IMR-90 (cell line): ENCODE data around the gene PLCL1. TPM values are rescaled to one million over a fixed set of nuclear protein-coding genes. Genes with fewer than 3 reads are reported as not detected.

ENCODE experiments used
- ATAC-seq: fragments of 200-7000 bp; cut with Tn5 transposase; 2 replicates; pipeline ENCODE4 v1.9.1; 2020; ENCODE audit warnings: low read depth, mild to moderate bottlenecking, moderate library complexity
- BruUV-seq: library from RNA; stranded (reverse); fragments of 400-500 nt; replicated peaks from 2 replicates; lab custom pipeline; 2021; lab: Mats Ljungman, UMichigan
- CTCF ChIA-PET: fragments of 300-600 bp; formaldehyde crosslinking; extraction: SDS; loops from one replicate; lab custom pipeline; 2021; ENCODE audit warnings: antibody characterized with exemption; lab: Yijun Ruan, JAX
- POLR2A ChIA-PET: fragments of 300-600 bp; sonication (Branson Sonifier 250); formaldehyde crosslinking; loops from one replicate; lab custom pipeline; 2022; ENCODE audit warnings: antibody characterized with exemption; ENCODE audit not compliant: unreplicated experiment; lab: Charles Lee
- DNase-seq: peaks from one replicate; pipeline ENCODE4 v3.0.0; 2013
- H2AFZ ChIP-seq: replicated peaks from 2 replicates; pipeline ENCODE3; 2013; ENCODE audit warnings: low read length, mild to moderate bottlenecking; ENCODE audit not compliant: poor library complexity
- H2AK5ac ChIP-seq: 2 replicates; pipeline ENCODE4 v1.6.1; 2013; ENCODE audit warnings: low read depth, low read length, inconsistent platforms
- H2AK9ac ChIP-seq: replicated peaks from 2 replicates; pipeline ENCODE3; 2013; ENCODE audit warnings: mild to moderate bottlenecking, low read depth, low read length, moderate library complexity; ENCODE audit not compliant: poor library complexity
- H2BK120ac ChIP-seq: 2 replicates; pipeline ENCODE4 v1.6.1; 2013; ENCODE audit warnings: low read depth, low read length, inconsistent platforms
- H2BK15ac ChIP-seq: 3 replicates; pipeline ENCODE4 v1.6.1; 2013; ENCODE audit warnings: low read depth, low read length, inconsistent platforms
- H2BK20ac ChIP-seq: 2 replicates; pipeline ENCODE4 v1.6.1; 2013; ENCODE audit warnings: low read depth, mild to moderate bottlenecking, inconsistent platforms, low read length, moderate library complexity
- H2BK5ac ChIP-seq: 2 replicates; pipeline ENCODE4 v1.6.1; 2013; ENCODE audit warnings: mild to moderate bottlenecking, low read depth, low read length, inconsistent platforms; ENCODE audit not compliant: poor library complexity, severe bottlenecking
- H3K14ac ChIP-seq: replicated peaks from 2 replicates; pipeline ENCODE4 v1.6.1; 2013; ENCODE audit warnings: low read depth, low read length, inconsistent platforms
- H3K18ac ChIP-seq: 2 replicates; pipeline ENCODE4 v1.6.1; 2013; ENCODE audit warnings: low read depth, low read length, control low read depth
- H3K23ac ChIP-seq: 2 replicates; pipeline ENCODE4 v1.6.1; 2013; ENCODE audit warnings: low read depth, low read length, inconsistent platforms
- H3K27ac ChIP-seq: 2 replicates; pipeline ENCODE4 v1.5.1; 2013; ENCODE audit warnings: mild to moderate bottlenecking, control low read depth, low read length; ENCODE audit not compliant: insufficient read depth
- H3K27me3 ChIP-seq: 2 replicates; pipeline ENCODE4 v1.6.1; 2013; ENCODE audit warnings: low read length; ENCODE audit not compliant: control insufficient read depth, insufficient read depth
- H3K36me3 ChIP-seq: 2 replicates; pipeline ENCODE4 v1.6.1; 2013; ENCODE audit warnings: low read length, mixed read lengths; ENCODE audit not compliant: control insufficient read depth, insufficient read depth
- H3K4ac ChIP-seq: 2 replicates; pipeline ENCODE4 v1.6.1; 2013; ENCODE audit warnings: low read depth, low read length, inconsistent platforms
- H3K4me1 ChIP-seq: 2 replicates; pipeline ENCODE4 v1.6.1; 2013; ENCODE audit warnings: low read length, mixed read lengths; ENCODE audit not compliant: control insufficient read depth, insufficient read depth
- H3K4me2 ChIP-seq: 2 replicates; pipeline ENCODE4 v1.6.1; 2013; ENCODE audit warnings: low read depth, mild to moderate bottlenecking, control low read depth, low read length, moderate library complexity
- H3K4me3 ChIP-seq: 2 replicates; pipeline ENCODE4 v1.5.1; 2013; ENCODE audit warnings: low read depth, mild to moderate bottlenecking, control low read depth, low read length, moderate library complexity; ENCODE audit not compliant: insufficient read depth
- H3K56ac ChIP-seq: 2 replicates; pipeline ENCODE4 v1.6.1; 2013; ENCODE audit warnings: low read length, inconsistent platforms; ENCODE audit not compliant: insufficient read depth; ENCODE audit errors: extremely low read depth
- H3K79me1 ChIP-seq, 2 experiments: 2 replicates each; pipeline ENCODE4 v1.6.1; 2013; ENCODE audit warnings: low read length in 2 of 2, inconsistent platforms in 1 of 2, low read depth in 1 of 2
- H3K9ac ChIP-seq: 2 replicates; pipeline ENCODE4 v1.6.1; 2013; ENCODE audit warnings: low read depth, low read length, control low read depth
- H3K9me1 ChIP-seq: 2 replicates; pipeline ENCODE4 v1.6.1; 2013; ENCODE audit warnings: low read length, inconsistent platforms; ENCODE audit not compliant: insufficient read depth
- H3K9me3 ChIP-seq: 2 replicates; pipeline ENCODE4 v1.6.1; 2013; ENCODE audit warnings: low read length; ENCODE audit not compliant: control insufficient read depth, insufficient read depth
- H4K20me1 ChIP-seq: 2 replicates; pipeline ENCODE4 v1.6.1; 2013; ENCODE audit warnings: low read length, inconsistent platforms; ENCODE audit not compliant: insufficient read depth
- H4K5ac ChIP-seq: 2 replicates; pipeline ENCODE4 v1.6.1; 2013; ENCODE audit warnings: mild to moderate bottlenecking, low read depth, low read length, control low read depth
- H4K8ac ChIP-seq, 2 experiments: 2 replicates each; pipeline ENCODE4 v1.6.1; 2013; ENCODE audit warnings: low read depth in 2 of 2, low read length in 2 of 2, control low read depth in 1 of 2, inconsistent platforms in 1 of 2
- H4K91ac ChIP-seq: 2 replicates; pipeline ENCODE4 v1.6.1; 2013; ENCODE audit warnings: low read depth, low read length, inconsistent platforms; ENCODE audit not compliant: insufficient read depth
- CEBPB ChIP-seq: IDR thresholded peaks from 2 replicates; pipeline ENCODE4 v1.6.1; 2012; ENCODE audit warnings: low read depth, low read length, improper control_type of control experiment
- RAD21 ChIP-seq: IDR thresholded peaks from 2 replicates; pipeline ENCODE4 v1.6.1; 2012; ENCODE audit warnings: low read length, improper control_type of control experiment
- SMC3 ChIP-seq: fragments of 150-350 bp; IDR thresholded peaks from 2 replicates; pipeline ENCODE4 v1.6.1; 2016; ENCODE audit warnings: low read depth, mild to moderate bottlenecking, antibody characterized with exemption, low read length, moderate library complexity
- WGBS, 2 experiments: methylation state at CpG; one replicate each; pipeline versions ENCODE4 v1.1.5 to v1.1.7; 2013; ENCODE audit warnings: missing lambda C conversion rate in 2 of 2; ENCODE audit not compliant: insufficient read length in 1 of 2; ENCODE audit errors: extremely low coverage in 2 of 2; 5-methylcytosine and 5-hydroxymethylcytosine counted together
- dilution Hi-C: fragments of 300-500 bp; cut with HindIII; formaldehyde crosslinking; loops from one replicate; pipeline ENCODE4 v1.14.3; 2018; ENCODE audit warnings: low sequenced_read_pairs; ENCODE audit not compliant: unreplicated experiment
- in situ Hi-C: fragments of 300-500 bp; cut with MboI; formaldehyde crosslinking; loops from 3 replicates; pipeline ENCODE4 v1.14.3; 2019; ENCODE audit warnings: low sequenced_read_pairs, inconsistent platforms, mixed read lengths
- intact Hi-C: fragments of 100-400 bp; cut with micrococcal nuclease; formaldehyde crosslinking; loops from 2 replicates; pipeline ENCODE4 v1.10.0; 2022
- polyA plus RNA-seq, 3 experiments: library from polyadenylated mRNA; depleted of rRNA; stranded (reverse); fragments of >200 nt; gene quantifications; 2 replicates each; pipeline ENCODE4 v1.2.3, GENCODE V29; 2012; ENCODE audit warnings: low replicate concordance in 1 of 3
- total RNA-seq: library from RNA; depleted of rRNA; stranded (reverse); fragments of >200 nt; gene quantifications from 2 replicates; pipeline ENCODE4 v1.2.3, GENCODE V29; 2012
- TF ChIP-seq, protein P1 (sequence below): fragments of 150-350 bp; IDR thresholded peaks from 2 replicates; pipeline ENCODE4 v1.6.1; 2017; ENCODE audit warnings: mild to moderate bottlenecking, antibody characterized with exemption, low read length, low read depth
- TF ChIP-seq, protein P2 (sequence below): conservative IDR thresholded peaks from 2 replicates; pipeline ENCODE4 v1.5.1; 2012; ENCODE audit warnings: mild to moderate bottlenecking, low read depth, low read length, improper control_type of control experiment

PLCL1 gene
- total and polyA plus RNA-seq, 2 of the 4 experiments (the other 2 are of a cell fraction) = 0.14 to 0.18 TPM

DNA sequence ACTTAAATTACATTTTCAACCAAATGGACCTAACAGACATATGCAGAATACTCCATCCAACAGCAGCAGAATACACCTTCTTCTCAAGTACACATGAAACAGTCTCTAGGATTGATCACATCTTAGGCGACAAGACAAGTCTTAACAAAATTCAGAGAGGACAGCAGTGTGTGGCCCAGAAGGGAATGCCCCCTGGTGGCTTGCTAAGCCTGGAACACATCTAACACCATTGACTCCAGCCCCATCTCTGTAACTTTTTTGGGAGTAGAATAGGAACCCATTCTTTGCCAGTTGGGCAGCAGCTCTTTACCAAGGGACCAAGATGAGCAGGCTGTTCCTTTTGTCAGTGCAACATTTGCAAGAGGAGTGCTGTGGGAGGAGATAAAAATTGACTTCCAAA lies 249.9 kb downstream of the PLCL1 start:
- Histone ChIP-seq H3K4ac (no peak overlapping the region), H4K91ac (no peak overlapping the region), H4K8ac (no peak overlapping the region), H3K18ac (no peak overlapping the region), H3K56ac (no peak overlapping the region), H3K27me3 (no peaks in the 10 kb centered on the region), H3K36me3 (no peaks in the 10 kb centered on the region), H3K9ac (no peak overlapping the region), H3K9me3 (no peaks in the 10 kb centered on the region), H3K27ac (no peak overlapping the region), H3K79me1 (no peaks in the 10 kb centered on the region), H2BK15ac (no peak overlapping the region), H4K20me1 (no peaks in the 10 kb centered on the region), H2AK5ac (no peak overlapping the region), H3K23ac (no peak overlapping the region), H2AFZ (no peak overlapping the region), H3K4me2 (no peak overlapping the region), H2BK20ac (no peak overlapping the region), H3K4me3 (no peak overlapping the region), H3K4me1 (no peaks in the 10 kb centered on the region), H3K9me1 (no peaks in the 10 kb centered on the region), H2BK5ac (no peak overlapping the region), H4K5ac (no peak overlapping the region), H2AK9ac (no peak overlapping the region), H3K14ac (no peak overlapping the region), H2BK120ac (no peak overlapping the region)
- BruUV-seq = no TSS peak
- ChIA-PET POLR2A (no interaction called here), CTCF (interaction anchor here (1.2 kb wide), 1 partner anchor 9 kb away, joined by 3 read pairs; no protein-coding TSS in a partner anchor)
- intact Hi-C loops (loop anchor here (1.0 kb wide), 2 partner anchors 242 to 251 kb away; no protein-coding TSS in a partner anchor), in situ Hi-C loops (loop anchor here (10.0 kb wide), 1 partner anchor 249 kb away; the partner anchor contains the start of gene PLCL1), dilution Hi-C loops (no loop called here)
- peak; percentile 68 for ATAC-seq
- WGBS, 2 experiments = no CpG with 5 or more reads among the region's 1 CpG
- TF ChIP-seq RAD21 (peak; percentile 51), SMC3 (peak; percentile 65), CEBPB (no peak)
- TF ChIP-seq, protein P1, sequence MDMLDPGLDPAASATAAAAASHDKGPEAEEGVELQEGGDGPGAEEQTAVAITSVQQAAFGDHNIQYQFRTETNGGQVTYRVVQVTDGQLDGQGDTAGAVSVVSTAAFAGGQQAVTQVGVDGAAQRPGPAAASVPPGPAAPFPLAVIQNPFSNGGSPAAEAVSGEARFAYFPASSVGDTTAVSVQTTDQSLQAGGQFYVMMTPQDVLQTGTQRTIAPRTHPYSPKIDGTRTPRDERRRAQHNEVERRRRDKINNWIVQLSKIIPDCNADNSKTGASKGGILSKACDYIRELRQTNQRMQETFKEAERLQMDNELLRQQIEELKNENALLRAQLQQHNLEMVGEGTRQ = no peak
- TF ChIP-seq, protein P2, sequence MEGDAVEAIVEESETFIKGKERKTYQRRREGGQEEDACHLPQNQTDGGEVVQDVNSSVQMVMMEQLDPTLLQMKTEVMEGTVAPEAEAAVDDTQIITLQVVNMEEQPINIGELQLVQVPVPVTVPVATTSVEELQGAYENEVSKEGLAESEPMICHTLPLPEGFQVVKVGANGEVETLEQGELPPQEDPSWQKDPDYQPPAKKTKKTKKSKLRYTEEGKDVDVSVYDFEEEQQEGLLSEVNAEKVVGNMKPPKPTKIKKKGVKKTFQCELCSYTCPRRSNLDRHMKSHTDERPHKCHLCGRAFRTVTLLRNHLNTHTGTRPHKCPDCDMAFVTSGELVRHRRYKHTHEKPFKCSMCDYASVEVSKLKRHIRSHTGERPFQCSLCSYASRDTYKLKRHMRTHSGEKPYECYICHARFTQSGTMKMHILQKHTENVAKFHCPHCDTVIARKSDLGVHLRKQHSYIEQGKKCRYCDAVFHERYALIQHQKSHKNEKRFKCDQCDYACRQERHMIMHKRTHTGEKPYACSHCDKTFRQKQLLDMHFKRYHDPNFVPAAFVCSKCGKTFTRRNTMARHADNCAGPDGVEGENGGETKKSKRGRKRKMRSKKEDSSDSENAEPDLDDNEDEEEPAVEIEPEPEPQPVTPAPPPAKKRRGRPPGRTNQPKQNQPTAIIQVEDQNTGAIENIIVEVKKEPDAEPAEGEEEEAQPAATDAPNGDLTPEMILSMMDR = peak; percentile 54
- peak; percentile 37 for DNase-seq
